K562 (cell line): ENCODE measurements around the gene LCNL1. TPM values are rescaled to one million over a fixed set of nuclear protein-coding genes. Genes with fewer than 3 reads are reported as not detected.
A peak's percentile ranks its signal among the peaks of the same experiment; 100 is the strongest.

ENCODE experiments used
- ADNP ChIP-seq: fragments of 200-800 bp; sonication (Bioruptor generic); IDR thresholded peaks from 2 replicates; pipeline ENCODE4 v1.6.1; 2016; ENCODE audit warnings: missing genetic modification characterization, missing compliant biosample characterization
- ARID1B ChIP-seq: fragments of 450-650 bp; IDR thresholded peaks from 2 replicates; pipeline ENCODE4 v1.6.1; 2016; ENCODE audit warnings: antibody characterized with exemption, mild to moderate bottlenecking, inconsistent platforms
- BDP1 ChIP-seq: IDR thresholded peaks from 3 replicates; pipeline ENCODE4 v1.6.1; 2011; ENCODE audit not compliant: insufficient read length, insufficient read depth
- MNT ChIP-seq, 2 experiments: fragments of 450-650 bp; conservative IDR thresholded peaks; 2 replicates each; pipeline ENCODE4 v1.6.1; 2017; ENCODE audit warnings: mild to moderate bottlenecking in 2 of 2, moderate library complexity in 2 of 2
- MXI1 ChIP-seq: IDR thresholded peaks from 2 replicates; pipeline ENCODE4 v1.6.1; 2011; ENCODE audit warnings: low read depth, mild to moderate bottlenecking, improper control_type of control experiment, low read length
- PML ChIP-seq: IDR thresholded peaks from 2 replicates; pipeline ENCODE4 v1.6.1; 2012; ENCODE audit warnings: low read length, inconsistent platforms
- RBM22 ChIP-seq: fragments of 200-400 bp; formaldehyde crosslinking; IDR thresholded peaks from 2 replicates; pipeline ENCODE4 v1.6.1; 2018; ENCODE audit warnings: low read length, low read depth; ENCODE audit not compliant: poor library complexity, severe bottlenecking
- SMARCE1 ChIP-seq: fragments of 450-650 bp; IDR thresholded peaks from 2 replicates; pipeline ENCODE4 v1.7.1; 2016; ENCODE audit warnings: mild to moderate bottlenecking
- ZNF121 ChIP-seq: sonication (generic); formaldehyde crosslinking; conservative IDR thresholded peaks from 2 replicates; pipeline ENCODE4 v1.8.0; 2022; ENCODE audit warnings: missing genetic modification reagents
- ZNF232 ChIP-seq: sonication (generic); formaldehyde crosslinking; IDR thresholded peaks from 2 replicates; pipeline ENCODE4 v1.8.0; 2022; ENCODE audit warnings: mild to moderate bottlenecking, missing genetic modification reagents
- ZNF263 ChIP-seq: sonication (generic); formaldehyde crosslinking; IDR thresholded peaks from 2 replicates; pipeline ENCODE4 v1.8.0; 2022; ENCODE audit warnings: mild to moderate bottlenecking, missing genetic modification reagents, borderline replicate concordance
- ZNF384 ChIP-seq: IDR thresholded peaks from 2 replicates; pipeline ENCODE4 v1.6.1; 2012; ENCODE audit warnings: low read depth, low read length, improper control_type of control experiment
- ZNF589 ChIP-seq: fragments of 200-800 bp; sonication (Bioruptor generic); IDR thresholded peaks from 2 replicates; pipeline ENCODE4 v1.6.1; 2016; ENCODE audit warnings: low read depth, missing genetic modification characterization, missing compliant biosample characterization
- ZNF699 ChIP-seq: fragments of 250-450 bp; sonication (Bioruptor Pico); IDR thresholded peaks from 2 replicates; pipeline ENCODE4 v1.8.0; 2021; ENCODE audit warnings: mild to moderate bottlenecking, moderate library complexity; ENCODE audit not compliant: insufficient replicate concordance
- ZNF77 ChIP-seq: fragments of 250-450 bp; sonication (Bioruptor Pico); IDR thresholded peaks from 2 replicates; pipeline ENCODE4 v1.5.0; 2020
- polyA plus RNA-seq, 8 experiments: library from polyadenylated mRNA; depleted of rRNA in 4 of 8; stranded (reverse) in 5 of 8; unstranded in 3 of 8; fragments of >200 nt; fragmentation: Nextera tagmentation in 2 of 8; fragmentation: Illumina TruSeq in 1 of 8; extraction: Ambion mirVana in 2 of 8; extraction: Trizol in 1 of 8; gene quantifications; 2 replicates each; pipeline versions ENCODE4 v1.2.1 to v1.2.3, GENCODE V29; 2011 to 2014; ENCODE audit warnings: inconsistent platforms in 1 of 8, missing spikeins in 1 of 8
- total RNA-seq, 7 experiments: library from RNA; depleted of rRNA in 6 of 7; stranded (reverse); fragments of >200 nt in 6 of 7; fragmentation: Illumina TruSeq in 2 of 7; extraction: Trizol in 2 of 7; gene quantifications; 2 replicates each; pipeline versions ENCODE4 v1.2.1 to v1.2.3, GENCODE V29; 2011 to 2021; ENCODE audit warnings: low replicate concordance in 1 of 7
- TF ChIP-seq, protein P1 (sequence below): fragments of 450-650 bp; IDR thresholded peaks from 2 replicates; pipeline ENCODE4 v1.6.1; 2016; ENCODE audit warnings: mild to moderate bottlenecking, moderate library complexity

The LCNL1 gene
- total and polyA plus RNA-seq, 9 of the 15 experiments (the other 6 are each of a cell fraction or from before 2014, with no cell fraction given) = 0.04 to 0.16 (median 0.04) TPM; not detected in 4

- TF ChIP-seq ZNF232 (CRISPR knock-in tag) (no peak), ADNP (no peak), MNT (conservative IDR thresholded peaks at IDR 0.05) (peak; percentile 69 to 75), ZNF589 (CRISPR knock-in tag) (no peak), PML (peak; percentile 26; the same call in 1 of the 2 replicates), ZNF699 (CRISPR knock-in tag) (no peak), ZNF384 (no peak), BDP1 (no peak), MXI1 (no peak), ARID1B (peak; percentile 34; the same call in 1 of the 2 replicates), SMARCE1 (no peak), ZNF77 (CRISPR knock-in tag) (no peak), ZNF121 (CRISPR knock-in tag) (no peak), RBM22 (no peak), ZNF263 (CRISPR knock-in tag) (no peak)
- TF ChIP-seq, protein P1, sequence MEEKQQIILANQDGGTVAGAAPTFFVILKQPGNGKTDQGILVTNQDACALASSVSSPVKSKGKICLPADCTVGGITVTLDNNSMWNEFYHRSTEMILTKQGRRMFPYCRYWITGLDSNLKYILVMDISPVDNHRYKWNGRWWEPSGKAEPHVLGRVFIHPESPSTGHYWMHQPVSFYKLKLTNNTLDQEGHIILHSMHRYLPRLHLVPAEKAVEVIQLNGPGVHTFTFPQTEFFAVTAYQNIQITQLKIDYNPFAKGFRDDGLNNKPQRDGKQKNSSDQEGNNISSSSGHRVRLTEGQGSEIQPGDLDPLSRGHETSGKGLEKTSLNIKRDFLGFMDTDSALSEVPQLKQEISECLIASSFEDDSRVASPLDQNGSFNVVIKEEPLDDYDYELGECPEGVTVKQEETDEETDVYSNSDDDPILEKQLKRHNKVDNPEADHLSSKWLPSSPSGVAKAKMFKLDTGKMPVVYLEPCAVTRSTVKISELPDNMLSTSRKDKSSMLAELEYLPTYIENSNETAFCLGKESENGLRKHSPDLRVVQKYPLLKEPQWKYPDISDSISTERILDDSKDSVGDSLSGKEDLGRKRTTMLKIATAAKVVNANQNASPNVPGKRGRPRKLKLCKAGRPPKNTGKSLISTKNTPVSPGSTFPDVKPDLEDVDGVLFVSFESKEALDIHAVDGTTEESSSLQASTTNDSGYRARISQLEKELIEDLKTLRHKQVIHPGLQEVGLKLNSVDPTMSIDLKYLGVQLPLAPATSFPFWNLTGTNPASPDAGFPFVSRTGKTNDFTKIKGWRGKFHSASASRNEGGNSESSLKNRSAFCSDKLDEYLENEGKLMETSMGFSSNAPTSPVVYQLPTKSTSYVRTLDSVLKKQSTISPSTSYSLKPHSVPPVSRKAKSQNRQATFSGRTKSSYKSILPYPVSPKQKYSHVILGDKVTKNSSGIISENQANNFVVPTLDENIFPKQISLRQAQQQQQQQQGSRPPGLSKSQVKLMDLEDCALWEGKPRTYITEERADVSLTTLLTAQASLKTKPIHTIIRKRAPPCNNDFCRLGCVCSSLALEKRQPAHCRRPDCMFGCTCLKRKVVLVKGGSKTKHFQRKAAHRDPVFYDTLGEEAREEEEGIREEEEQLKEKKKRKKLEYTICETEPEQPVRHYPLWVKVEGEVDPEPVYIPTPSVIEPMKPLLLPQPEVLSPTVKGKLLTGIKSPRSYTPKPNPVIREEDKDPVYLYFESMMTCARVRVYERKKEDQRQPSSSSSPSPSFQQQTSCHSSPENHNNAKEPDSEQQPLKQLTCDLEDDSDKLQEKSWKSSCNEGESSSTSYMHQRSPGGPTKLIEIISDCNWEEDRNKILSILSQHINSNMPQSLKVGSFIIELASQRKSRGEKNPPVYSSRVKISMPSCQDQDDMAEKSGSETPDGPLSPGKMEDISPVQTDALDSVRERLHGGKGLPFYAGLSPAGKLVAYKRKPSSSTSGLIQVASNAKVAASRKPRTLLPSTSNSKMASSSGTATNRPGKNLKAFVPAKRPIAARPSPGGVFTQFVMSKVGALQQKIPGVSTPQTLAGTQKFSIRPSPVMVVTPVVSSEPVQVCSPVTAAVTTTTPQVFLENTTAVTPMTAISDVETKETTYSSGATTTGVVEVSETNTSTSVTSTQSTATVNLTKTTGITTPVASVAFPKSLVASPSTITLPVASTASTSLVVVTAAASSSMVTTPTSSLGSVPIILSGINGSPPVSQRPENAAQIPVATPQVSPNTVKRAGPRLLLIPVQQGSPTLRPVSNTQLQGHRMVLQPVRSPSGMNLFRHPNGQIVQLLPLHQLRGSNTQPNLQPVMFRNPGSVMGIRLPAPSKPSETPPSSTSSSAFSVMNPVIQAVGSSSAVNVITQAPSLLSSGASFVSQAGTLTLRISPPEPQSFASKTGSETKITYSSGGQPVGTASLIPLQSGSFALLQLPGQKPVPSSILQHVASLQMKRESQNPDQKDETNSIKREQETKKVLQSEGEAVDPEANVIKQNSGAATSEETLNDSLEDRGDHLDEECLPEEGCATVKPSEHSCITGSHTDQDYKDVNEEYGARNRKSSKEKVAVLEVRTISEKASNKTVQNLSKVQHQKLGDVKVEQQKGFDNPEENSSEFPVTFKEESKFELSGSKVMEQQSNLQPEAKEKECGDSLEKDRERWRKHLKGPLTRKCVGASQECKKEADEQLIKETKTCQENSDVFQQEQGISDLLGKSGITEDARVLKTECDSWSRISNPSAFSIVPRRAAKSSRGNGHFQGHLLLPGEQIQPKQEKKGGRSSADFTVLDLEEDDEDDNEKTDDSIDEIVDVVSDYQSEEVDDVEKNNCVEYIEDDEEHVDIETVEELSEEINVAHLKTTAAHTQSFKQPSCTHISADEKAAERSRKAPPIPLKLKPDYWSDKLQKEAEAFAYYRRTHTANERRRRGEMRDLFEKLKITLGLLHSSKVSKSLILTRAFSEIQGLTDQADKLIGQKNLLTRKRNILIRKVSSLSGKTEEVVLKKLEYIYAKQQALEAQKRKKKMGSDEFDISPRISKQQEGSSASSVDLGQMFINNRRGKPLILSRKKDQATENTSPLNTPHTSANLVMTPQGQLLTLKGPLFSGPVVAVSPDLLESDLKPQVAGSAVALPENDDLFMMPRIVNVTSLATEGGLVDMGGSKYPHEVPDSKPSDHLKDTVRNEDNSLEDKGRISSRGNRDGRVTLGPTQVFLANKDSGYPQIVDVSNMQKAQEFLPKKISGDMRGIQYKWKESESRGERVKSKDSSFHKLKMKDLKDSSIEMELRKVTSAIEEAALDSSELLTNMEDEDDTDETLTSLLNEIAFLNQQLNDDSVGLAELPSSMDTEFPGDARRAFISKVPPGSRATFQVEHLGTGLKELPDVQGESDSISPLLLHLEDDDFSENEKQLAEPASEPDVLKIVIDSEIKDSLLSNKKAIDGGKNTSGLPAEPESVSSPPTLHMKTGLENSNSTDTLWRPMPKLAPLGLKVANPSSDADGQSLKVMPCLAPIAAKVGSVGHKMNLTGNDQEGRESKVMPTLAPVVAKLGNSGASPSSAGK = peak; percentile 81
Observed at GRCh38 chr9:136949817-136950655, 32.8 kb upstream of the LCNL1 start (continued).
